GM20000 (cell line): ENCODE data around the gene VSTM4.

Experiments
- DNase-seq: peaks from one replicate; pipeline ENCODE4 v3.0.0; 2012; ENCODE audit warnings: low spot score
- CTCF ChIP-seq: IDR thresholded peaks from 2 replicates; pipeline ENCODE4 v1.5.1; 2012; ENCODE audit warnings: mild to moderate bottlenecking, control low read depth; ENCODE audit errors: extremely low read depth, missing control alignments

Gene VSTM4

GRCh38 chr10:49076741-49077521 is 38.4 kb downstream of the VSTM4 start:
- peak; percentile 45 for DNase-seq
- no peak for TF ChIP-seq CTCF

- TF ChIP-seq CTCF = no peak
- DNase-seq = no peak
These were observed 39.0 kb downstream of the VSTM4 start for GRCh38 chr10:49076319-49076718.

GRCh38 chr10:49075743-49076142 is 39.6 kb downstream of the VSTM4 start:
- TF ChIP-seq CTCF = no peak

GRCh38 chr10:49074836-49075682 is 40.3 kb downstream of the VSTM4 start:
- no peak for DNase-seq
- TF ChIP-seq CTCF = no peak

More at GRCh38 chr10:49075743-49076142, 39.6 kb downstream of the VSTM4 start:
- no peak for DNase-seq

GRCh38 chr10:49072166-49072885 is 43.0 kb downstream of the VSTM4 start:
- no peak for DNase-seq
- TF ChIP-seq CTCF = no peak

- DNase-seq = no peak
- TF ChIP-seq CTCF = no peak
These were observed 44.1 kb downstream of the VSTM4 start for GRCh38 chr10:49071160-49071761.

GRCh38 chr10:49070701-49071100 is 44.6 kb downstream of the VSTM4 start:
- no peak for TF ChIP-seq CTCF
- no peak for DNase-seq
